A172 (cell line): ENCODE data around the gene RAB24. TPM values are rescaled to one million over a fixed set of nuclear protein-coding genes. Genes with fewer than 3 reads are reported as not detected.

Experiments used
- DNase-seq: peaks from one replicate; pipeline ENCODE4 v3.0.0-alpha.2; 2015; ENCODE audit warnings: low spot score
- total RNA-seq: library from RNA; depleted of rRNA; stranded (reverse); fragments of >200 nt; shearing (Covaris generic); gene quantifications from 2 replicates; pipeline ENCODE4 v1.2.3, GENCODE V29; 2014

RAB24 gene
- total RNA-seq, 1 experiment from 2014 or later: 15.3 TPM

GRCh38 chr5:177333420-177334154 lies 30.1 kb upstream of the RAB24 start:
- DNase-seq: no peak

GRCh38 chr5:177332896-177333260 lies 29.4 kb upstream of the RAB24 start:
- DNase-seq: no peak

GRCh38 chr5:177332031-177332895 lies 28.7 kb upstream of the RAB24 start:
- DNase-seq: no peak

- DNase-seq: no peak
These were observed 27.7 kb upstream of the RAB24 start for GRCh38 chr5:177330991-177331842.

- no peak for DNase-seq
These were observed 26.4 kb upstream of the RAB24 start for GRCh38 chr5:177329883-177330282.

- DNase-seq: no peak
These were observed 25.2 kb upstream of the RAB24 start for GRCh38 chr5:177328545-177329231.

GRCh38 chr5:177327539-177328522 lies 24.3 kb upstream of the RAB24 start:
- peak; percentile 86 for DNase-seq

- DNase-seq: no peak
These were observed 22.4 kb upstream of the RAB24 start for GRCh38 chr5:177325868-177326381.

GRCh38 chr5:177320879-177321278 lies 17.4 kb upstream of the RAB24 start:
- no peak for DNase-seq

- no peak for DNase-seq
These were observed 16.5 kb upstream of the RAB24 start for GRCh38 chr5:177319913-177320588.

- peak; percentile 70 for DNase-seq
These were observed 14.4 kb upstream of the RAB24 start for GRCh38 chr5:177317959-177318377.

- no peak for DNase-seq
These were observed 12.5 kb upstream of the RAB24 start for GRCh38 chr5:177316005-177316404.

- DNase-seq: no peak
These were observed 11.9 kb upstream of the RAB24 start for GRCh38 chr5:177315411-177315810.

- no peak for DNase-seq
These were observed 11.1 kb upstream of the RAB24 start for GRCh38 chr5:177314376-177315342.

GRCh38 chr5:177313561-177314259 lies 10.2 kb upstream of the RAB24 start:
- no peak for DNase-seq

- DNase-seq: peak; percentile 75
These were observed 9.2 kb upstream of the RAB24 start for GRCh38 chr5:177312649-177313181.
